Activated CD4-positive, alpha-beta T cell treated with anti-CD3 and anti-CD28 coated beads, Interleukin-10, Interleukin-2, amounts not matched to agents 100 ng/mL and 50 ng/mL, durations not matched to agents 16 hours and 8 hours (primary cell): ENCODE data around the gene PTPRF.
"Not testable (repeated sequence)": the region's sequence is repeated elsewhere in the genome, so short reads cannot be mapped to it uniquely, and the experiment has no call there.

ENCODE experiments used
- DNase-seq: peaks from one replicate; pipeline ENCODE4 v3.0.0-alpha.2; 2020

The PTPRF gene

GRCh38 chr1:43538969-43539368, 8.3 kb downstream of the PTPRF start:
- no peak for DNase-seq

- DNase-seq: no peak
Measured at GRCh38 chr1:43539726-43540434, 9.2 kb downstream of the PTPRF start.

GRCh38 chr1:43540653-43541071, 10.0 kb downstream of the PTPRF start:
- DNase-seq: no peak

GRCh38 chr1:43541141-43541540, 10.5 kb downstream of the PTPRF start:
- DNase-seq: no peak

- no peak for DNase-seq
Measured at GRCh38 chr1:43541721-43542401, 11.2 kb downstream of the PTPRF start.

- no peak for DNase-seq
Measured at GRCh38 chr1:43542527-43543458, 12.1 kb downstream of the PTPRF start.

- DNase-seq: no peak
Measured at GRCh38 chr1:43543567-43543966, 12.9 kb downstream of the PTPRF start.

GRCh38 chr1:43545339-43545694, 14.6 kb downstream of the PTPRF start:
- no peak for DNase-seq

- DNase-seq: peak; percentile 9
Measured at GRCh38 chr1:43545695-43546387, 15.2 kb downstream of the PTPRF start.

GRCh38 chr1:43546388-43547100, 15.9 kb downstream of the PTPRF start:
- no peak for DNase-seq

GRCh38 chr1:43547538-43548072, 16.9 kb downstream of the PTPRF start:
- no peak for DNase-seq

- DNase-seq: no peak
Measured at GRCh38 chr1:43548285-43549271, 17.9 kb downstream of the PTPRF start.

- DNase-seq: not testable (repeated sequence)
Measured at GRCh38 chr1:43549394-43549793, 18.7 kb downstream of the PTPRF start.

GRCh38 chr1:43549921-43550597, 19.4 kb downstream of the PTPRF start:
- peak; percentile 15 for DNase-seq

- no peak for DNase-seq
Measured at GRCh38 chr1:43550598-43551246, 20.0 kb downstream of the PTPRF start.

- DNase-seq: no peak
Measured at GRCh38 chr1:43551396-43551888, 20.8 kb downstream of the PTPRF start.

GRCh38 chr1:43552059-43552742, 21.5 kb downstream of the PTPRF start:
- no peak for DNase-seq

- no peak for DNase-seq
Measured at GRCh38 chr1:43552813-43553212, 22.1 kb downstream of the PTPRF start.
